Measurements from ENCODE around the gene MAP2K3. TPM values are rescaled to one million over a fixed set of nuclear protein-coding genes. Genes with fewer than 3 reads are reported as not detected.
"Not testable (repeated sequence)": the region's sequence is repeated elsewhere in the genome, so short reads cannot be mapped to it uniquely, and the experiment has no call there.

Gene MAP2K3
- polyA plus RNA-seq, 4 donors = 21.1 to 25.3 (median 23.2) TPM

GRCh38 chr17:21321744-21322191 is 37.3 kb downstream of the MAP2K3 start:
- not testable (repeated sequence) for DNase-seq (ENCODE audit: low read depth in 4 of 4, low spot score in 2 of 4)

- DNase-seq (ENCODE audit: low read depth in 4 of 4, low spot score in 2 of 4) = not testable (repeated sequence)
These were observed 39.0 kb downstream of the MAP2K3 start for GRCh38 chr17:21323257-21324111.

GRCh38 chr17:21324741-21325140 is 40.2 kb downstream of the MAP2K3 start:
- not testable (repeated sequence) for DNase-seq (ENCODE audit: low read depth in 4 of 4, low spot score in 2 of 4)

- DNase-seq (ENCODE audit: low read depth in 4 of 4, low spot score in 2 of 4) = not testable (repeated sequence)
These were observed 43.4 kb downstream of the MAP2K3 start for GRCh38 chr17:21327921-21328320.

- not testable (repeated sequence) for DNase-seq (ENCODE audit: low read depth in 4 of 4, low spot score in 2 of 4)
These were observed 44.3 kb downstream of the MAP2K3 start for GRCh38 chr17:21328778-21329177.

GRCh38 chr17:21330436-21331160 is 46.1 kb downstream of the MAP2K3 start:
- no peak for DNase-seq (ENCODE audit: low read depth in 4 of 4, low spot score in 2 of 4)

- DNase-seq (ENCODE audit: low read depth in 4 of 4, low spot score in 2 of 4) = not testable (repeated sequence)
These were observed 52.2 kb downstream of the MAP2K3 start for GRCh38 chr17:21336541-21337294.

GRCh38 chr17:21337981-21338625 is 53.6 kb downstream of the MAP2K3 start:
- DNase-seq (ENCODE audit: low read depth in 4 of 4, low spot score in 2 of 4) = not testable (repeated sequence)

- DNase-seq (ENCODE audit: low read depth in 4 of 4, low spot score in 2 of 4) = no peak
These were observed 54.5 kb downstream of the MAP2K3 start for GRCh38 chr17:21339011-21339410.

- not testable (repeated sequence) for DNase-seq (ENCODE audit: low read depth in 4 of 4, low spot score in 2 of 4)
These were observed 55.1 kb downstream of the MAP2K3 start for GRCh38 chr17:21339571-21339970.

- DNase-seq (ENCODE audit: low read depth in 4 of 4, low spot score in 2 of 4) = not testable (repeated sequence)
These were observed 55.9 kb downstream of the MAP2K3 start for GRCh38 chr17:21340407-21340806.

- DNase-seq (ENCODE audit: low read depth in 4 of 4, low spot score in 2 of 4) = not testable (repeated sequence)
These were observed 56.8 kb downstream of the MAP2K3 start for GRCh38 chr17:21341279-21341678.

- not testable (repeated sequence) for DNase-seq (ENCODE audit: low read depth in 4 of 4, low spot score in 2 of 4)
These were observed 57.5 kb downstream of the MAP2K3 start for GRCh38 chr17:21341925-21342540.

- not testable (repeated sequence) for DNase-seq (ENCODE audit: low read depth in 4 of 4, low spot score in 2 of 4)
These were observed 58.8 kb downstream of the MAP2K3 start for GRCh38 chr17:21343061-21343949.

- DNase-seq (ENCODE audit: low read depth in 4 of 4, low spot score in 2 of 4) = not testable (repeated sequence)
These were observed 60.3 kb downstream of the MAP2K3 start for GRCh38 chr17:21344801-21345200.

- no peak for DNase-seq (ENCODE audit: low read depth in 4 of 4, low spot score in 2 of 4)
These were observed 60.7 kb downstream of the MAP2K3 start for GRCh38 chr17:21345236-21345635.

GRCh38 chr17:21346107-21346506 is 61.6 kb downstream of the MAP2K3 start:
- DNase-seq (ENCODE audit: low read depth in 4 of 4, low spot score in 2 of 4) = not testable (repeated sequence)

GRCh38 chr17:21346651-21347250 is 62.2 kb downstream of the MAP2K3 start:
- DNase-seq (ENCODE audit: low read depth in 4 of 4, low spot score in 2 of 4) = not testable (repeated sequence)
